ENCODE data around the gene FHOD3.

The FHOD3 gene

DNA sequence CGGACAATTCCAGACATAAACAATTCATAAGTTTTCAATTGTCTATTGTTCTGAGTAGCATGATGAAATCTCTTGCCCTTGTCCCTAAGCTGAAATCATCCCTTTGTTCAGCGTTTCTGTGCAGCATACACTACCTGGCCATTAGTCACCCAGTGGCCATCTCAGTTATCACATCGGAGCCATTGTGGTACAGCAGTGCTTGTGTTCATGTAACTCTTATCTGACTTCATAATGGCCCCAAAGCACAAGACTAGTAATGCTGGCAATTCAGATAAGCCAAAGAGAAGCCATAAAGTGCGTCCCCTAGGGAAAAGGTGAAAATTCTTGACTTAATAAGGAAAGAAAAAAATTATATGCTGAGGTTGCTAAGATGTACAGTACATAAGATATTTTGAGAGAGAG is 127.2 kb downstream of the FHOD3 start:
- FAIRE-seq = no peak
- no peak for TF ChIP-seq POLR2A (IDR thresholded peaks at IDR 0.05; ENCODE audit: low read depth, low read length)
- TF ChIP-seq POLR2AphosphoS5 (IDR thresholded peaks at IDR 0.05; ENCODE audit: low read depth, low read length) = no peak
- TF ChIP-seq TAF1 (IDR thresholded peaks at IDR 0.05; ENCODE audit: borderline replicate concordance, low read depth, low read length) = no peak
- DNase-seq (ENCODE audit: insufficient read length) = no peak

- FAIRE-seq = no peak
- TF ChIP-seq POLR2AphosphoS5 (IDR thresholded peaks at IDR 0.05; ENCODE audit: low read depth, low read length) (no peak), POLR2A (IDR thresholded peaks at IDR 0.05; ENCODE audit: low read depth, low read length) (no peak), TAF1 (IDR thresholded peaks at IDR 0.05; ENCODE audit: borderline replicate concordance, low read depth, low read length) (no peak)
- DNase-seq (ENCODE audit: insufficient read length) = no peak
These were observed 129.9 kb downstream of the FHOD3 start for GRCh38 chr18:36427369-36427768.

DNA sequence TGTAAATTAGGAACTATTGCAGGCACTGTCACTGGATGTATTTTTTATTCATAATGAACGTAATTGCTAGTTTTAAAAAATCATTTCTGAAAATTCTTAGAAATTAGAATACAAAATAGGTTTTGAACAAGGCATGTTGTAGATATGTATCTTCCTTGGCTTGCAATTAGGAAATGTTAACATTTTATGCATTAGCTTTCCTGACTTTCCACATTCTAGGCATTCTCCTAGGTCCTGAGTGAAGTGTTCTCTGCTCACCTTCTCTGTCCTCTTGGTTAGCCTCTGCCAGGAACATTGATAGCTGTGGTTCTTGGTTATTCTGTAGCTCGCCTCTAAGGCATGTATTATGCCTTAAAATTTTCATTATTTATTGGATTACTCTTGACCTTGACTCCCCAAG is 130.3 kb downstream of the FHOD3 start:
- FAIRE-seq (no peak), DNase-seq (ENCODE audit: insufficient read length) (no peak)
- no peak for TF ChIP-seq POLR2A (IDR thresholded peaks at IDR 0.05; ENCODE audit: low read depth, low read length)
- TF ChIP-seq TAF1 (IDR thresholded peaks at IDR 0.05; ENCODE audit: borderline replicate concordance, low read depth, low read length) = no peak
- TF ChIP-seq POLR2AphosphoS5 (IDR thresholded peaks at IDR 0.05; ENCODE audit: low read depth, low read length) = no peak

GRCh38 chr18:36428431-36429029 is 131.0 kb downstream of the FHOD3 start:
- no peak for TF ChIP-seq TAF1 (IDR thresholded peaks at IDR 0.05; ENCODE audit: borderline replicate concordance, low read depth, low read length)
- TF ChIP-seq POLR2A (IDR thresholded peaks at IDR 0.05; ENCODE audit: low read depth, low read length) = no peak
- TF ChIP-seq POLR2AphosphoS5 (IDR thresholded peaks at IDR 0.05; ENCODE audit: low read depth, low read length) = no peak
- FAIRE-seq (no peak), DNase-seq (ENCODE audit: insufficient read length) (no peak)

- DNase-seq (ENCODE audit: insufficient read length) (no peak), FAIRE-seq (no peak)
- TF ChIP-seq POLR2AphosphoS5 (IDR thresholded peaks at IDR 0.05; ENCODE audit: low read depth, low read length) = no peak
These were observed 135.5 kb downstream of the FHOD3 start for GRCh38 chr18:36432880-36433555.

- DNase-seq (ENCODE audit: insufficient read length) (no peak), FAIRE-seq (no peak)
- no peak for TF ChIP-seq TAF1 (IDR thresholded peaks at IDR 0.05; ENCODE audit: borderline replicate concordance, low read depth, low read length)
- no peak for TF ChIP-seq POLR2A (IDR thresholded peaks at IDR 0.05; ENCODE audit: low read depth, low read length)
- TF ChIP-seq POLR2AphosphoS5 (IDR thresholded peaks at IDR 0.05; ENCODE audit: low read depth, low read length) = no peak
These were observed 138.9 kb downstream of the FHOD3 start for GRCh38 chr18:36436387-36436786.

- TF ChIP-seq POLR2AphosphoS5 (IDR thresholded peaks at IDR 0.05; ENCODE audit: low read depth, low read length) (no peak), TAF1 (IDR thresholded peaks at IDR 0.05; ENCODE audit: borderline replicate concordance, low read depth, low read length) (no peak), POLR2A (IDR thresholded peaks at IDR 0.05; ENCODE audit: low read depth, low read length) (no peak)
- FAIRE-seq (no peak), DNase-seq (ENCODE audit: insufficient read length) (no peak)
These were observed 143.1 kb downstream of the FHOD3 start for GRCh38 chr18:36440614-36441013.

DNA sequence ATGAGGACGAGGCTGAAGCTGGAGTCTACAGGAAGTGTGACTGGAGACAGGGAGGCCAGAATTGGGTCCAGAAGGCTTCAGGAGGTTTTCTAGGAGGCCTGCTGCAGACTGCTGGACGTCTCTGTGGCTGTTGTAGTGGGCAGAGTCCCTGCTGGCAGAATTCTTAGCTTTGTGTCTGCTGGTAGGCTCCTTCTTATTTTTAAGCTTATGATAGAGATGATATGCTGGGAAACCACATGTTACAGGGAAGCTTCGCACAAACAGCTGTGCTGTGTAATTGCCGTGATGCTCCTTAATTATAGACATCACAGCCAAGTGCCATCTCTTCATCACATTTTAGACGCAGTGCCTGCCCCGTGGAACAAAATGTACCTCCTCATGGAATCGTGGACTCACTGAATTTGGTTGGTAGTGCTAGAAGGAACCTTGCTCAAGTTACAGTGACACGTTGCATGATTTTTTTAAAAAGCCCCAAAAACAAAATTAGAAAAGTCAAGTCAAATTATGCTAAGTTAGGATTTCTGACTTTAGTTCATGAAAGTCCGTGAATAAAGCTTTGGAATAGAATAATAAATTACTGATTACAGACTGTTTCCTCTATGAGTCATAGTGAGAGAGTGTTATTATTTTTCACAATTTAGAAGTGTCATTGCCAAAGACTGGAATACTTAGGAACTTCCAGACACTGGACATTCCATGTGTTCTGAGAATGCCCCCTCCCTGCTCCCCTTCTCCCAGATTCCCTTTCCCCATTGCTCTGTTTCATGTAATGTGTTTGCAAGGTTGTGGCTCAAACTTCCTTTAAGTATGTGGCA is 144.1 kb downstream of the FHOD3 start:
- no peak for TF ChIP-seq POLR2A (IDR thresholded peaks at IDR 0.05; ENCODE audit: low read depth, low read length)
- no peak for TF ChIP-seq TAF1 (IDR thresholded peaks at IDR 0.05; ENCODE audit: borderline replicate concordance, low read depth, low read length)
- no peak for TF ChIP-seq POLR2AphosphoS5 (IDR thresholded peaks at IDR 0.05; ENCODE audit: low read depth, low read length)
- DNase-seq (ENCODE audit: insufficient read length) = no peak
- FAIRE-seq = no peak

GRCh38 chr18:36442717-36443116 is 145.2 kb downstream of the FHOD3 start:
- FAIRE-seq (no peak), DNase-seq (ENCODE audit: insufficient read length) (no peak)
- TF ChIP-seq POLR2A (IDR thresholded peaks at IDR 0.05; ENCODE audit: low read depth, low read length) (no peak), TAF1 (IDR thresholded peaks at IDR 0.05; ENCODE audit: borderline replicate concordance, low read depth, low read length) (no peak), POLR2AphosphoS5 (IDR thresholded peaks at IDR 0.05; ENCODE audit: low read depth, low read length) (no peak)

DNA sequence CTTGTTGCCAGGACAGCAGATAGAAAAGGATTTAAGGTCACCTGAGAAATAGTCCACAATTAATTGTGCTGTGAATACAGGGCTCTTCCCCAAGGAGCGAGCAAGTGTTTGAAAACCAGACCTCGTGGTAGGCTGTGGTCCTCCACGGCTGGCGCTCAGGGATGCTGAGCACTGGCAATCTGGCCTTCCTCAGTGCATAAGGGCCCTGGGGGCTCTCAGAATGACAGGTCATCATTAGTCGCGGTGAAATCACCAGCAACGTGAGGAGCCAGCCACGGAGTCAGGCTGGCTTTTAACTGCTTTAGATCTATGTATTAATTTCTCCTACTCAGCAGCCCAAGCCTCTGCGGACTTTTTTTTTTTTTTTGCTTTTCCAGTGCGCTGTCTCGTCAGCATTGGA is 148.5 kb downstream of the FHOD3 start:
- no peak for DNase-seq (ENCODE audit: insufficient read length)
- FAIRE-seq = no peak
- TF ChIP-seq TAF1 (IDR thresholded peaks at IDR 0.05; ENCODE audit: borderline replicate concordance, low read depth, low read length) = no peak
- TF ChIP-seq POLR2A (IDR thresholded peaks at IDR 0.05; ENCODE audit: low read depth, low read length) = no peak
- TF ChIP-seq POLR2AphosphoS5 (IDR thresholded peaks at IDR 0.05; ENCODE audit: low read depth, low read length) = no peak

- DNase-seq (ENCODE audit: insufficient read length) (no peak), FAIRE-seq (no peak)
- TF ChIP-seq TAF1 (IDR thresholded peaks at IDR 0.05; ENCODE audit: borderline replicate concordance, low read depth, low read length) (no peak), POLR2A (IDR thresholded peaks at IDR 0.05; ENCODE audit: low read depth, low read length) (no peak), POLR2AphosphoS5 (IDR thresholded peaks at IDR 0.05; ENCODE audit: low read depth, low read length) (no peak)
These were observed 151.1 kb downstream of the FHOD3 start for GRCh38 chr18:36448384-36449290.

All from GM12892 (cell line).